ENCODE measurements around the gene EMD.
"Not testable (repeated sequence)": the region's sequence is repeated elsewhere in the genome, so short reads cannot be mapped to it uniquely, and the experiment has no call there.

Gene EMD

GRCh38 chrX:154397888-154398667 lies 19.0 kb downstream of the EMD start, which contains the start of gene RPL10:
Gene RPL10 (plus strand): TSS chrX:154398377. CDS start chrX:154398520, 143 bp downstream.
- peak; percentile 90 for DNase-seq

GRCh38 chrX:154398668-154399526 lies 19.8 kb downstream of the EMD start:
- DNase-seq, result peak; percentile 75

GRCh38 chrX:154399527-154400368 lies 20.7 kb downstream of the EMD start:
- no peak for DNase-seq

- not testable (repeated sequence) for DNase-seq
These were observed 21.3 kb downstream of the EMD start for GRCh38 chrX:154400369-154400817.

- DNase-seq, result no peak
These were observed 22.1 kb downstream of the EMD start for GRCh38 chrX:154401045-154401799.

- DNase-seq, result no peak
These were observed 23.0 kb downstream of the EMD start for GRCh38 chrX:154401918-154402621.

GRCh38 chrX:154402622-154403127 lies 23.6 kb downstream of the EMD start:
- DNase-seq, result no peak

- DNase-seq, result no peak
These were observed 24.1 kb downstream of the EMD start for GRCh38 chrX:154403192-154403591.

- DNase-seq, result no peak
These were observed 24.8 kb downstream of the EMD start for GRCh38 chrX:154403858-154404257.

GRCh38 chrX:154404625-154405192 lies 25.6 kb downstream of the EMD start:
- no peak for DNase-seq

- no peak for DNase-seq
These were observed 29.6 kb downstream of the EMD start for GRCh38 chrX:154408659-154409221.

GRCh38 chrX:154409222-154409871 lies 30.3 kb downstream of the EMD start, which contains the start of gene DNASE1L1:
Gene DNASE1L1 (minus strand): TSS chrX:154409254. CDS start chrX:154405568, 3,686 bp downstream.
- DNase-seq, result no peak

GRCh38 chrX:154411981-154412340 lies 32.9 kb downstream of the EMD start:
- peak; percentile 42 for DNase-seq

- DNase-seq, result no peak
These were observed 33.4 kb downstream of the EMD start for GRCh38 chrX:154412468-154412867.

GRCh38 chrX:154413142-154413541 lies 34.0 kb downstream of the EMD start:
- no peak for DNase-seq

GRCh38 chrX:154417157-154417556 lies 38.1 kb downstream of the EMD start:
- DNase-seq, result no peak

GRCh38 chrX:154419189-154419588 lies 40.1 kb downstream of the EMD start:
- no peak for DNase-seq

GRCh38 chrX:154419688-154420401 lies 40.8 kb downstream of the EMD start:
- DNase-seq, result no peak

- DNase-seq, result no peak
These were observed 41.3 kb downstream of the EMD start for GRCh38 chrX:154420402-154420756.

Measured in stimulated activated naive CD4-positive, alpha-beta T cell treated with Interleukin-2 at 50 U/mL for 16 hours (primary cell).